Caco-2 (cell line): ENCODE results near the gene DOCK2. TPM values are rescaled to one million over a fixed set of nuclear protein-coding genes. Genes with fewer than 3 reads are reported as not detected.

Experiments
- BruUV-seq: library from RNA; stranded (reverse); fragments of 400-500 nt; replicated peaks from 2 replicates; lab custom pipeline; 2021; lab: Mats Ljungman, UMichigan
- CTCF ChIA-PET: fragments of 300-600 bp; sonication (Branson Sonifier 250); formaldehyde crosslinking; loops from one replicate; lab custom pipeline; 2022; ENCODE audit warnings: antibody characterized with exemption; lab: Charles Lee
- POLR2A ChIA-PET: fragments of 300-600 bp; sonication (Branson Sonifier 250); formaldehyde crosslinking; loops from one replicate; lab custom pipeline; 2022; ENCODE audit warnings: antibody characterized with exemption; lab: Charles Lee
- DNase-seq, 2 experiments: peaks; one replicate each; pipeline versions ENCODE4 v3.0.0 to v3.0.0-alpha.2; 2020 to 2022
- H3K27me3 ChIP-seq: replicated peaks from 2 replicates; pipeline ENCODE4 v1.6.0; 2011; ENCODE audit warnings: low read length; ENCODE audit not compliant: control insufficient read depth, insufficient read depth
- H3K36me3 ChIP-seq: 2 replicates; pipeline ENCODE4 v1.5.1; 2011; ENCODE audit warnings: low read length; ENCODE audit not compliant: control insufficient read depth, insufficient read depth
- H3K4me1 ChIP-seq: fragments of 250-450 bp; sonication (Bioruptor Pico); 2 replicates; pipeline ENCODE4 v1.5.1; 2020; ENCODE audit warnings: mild to moderate bottlenecking
- H3K4me3 ChIP-seq: 2 replicates; pipeline ENCODE4 v1.5.1; 2011; ENCODE audit warnings: low read depth, mild to moderate bottlenecking, control low read depth, low read length
- H3K9me3 ChIP-seq: fragments of 250-450 bp; sonication (Bioruptor Pico); 2 replicates; pipeline ENCODE4 v1.5.1; 2020; ENCODE audit warnings: mild to moderate bottlenecking, moderate library complexity
- H3K27ac Mint-ChIP-seq: one replicate; pipeline ENCODE4 v1.8.0; 2022; ENCODE audit warnings: mixed read lengths; ENCODE audit not compliant: unreplicated experiment
- H3K27me3 Mint-ChIP-seq: one replicate; pipeline ENCODE4 v1.8.0; 2022; ENCODE audit warnings: mixed read lengths; ENCODE audit not compliant: insufficient read depth, unreplicated experiment
- H3K36me3 Mint-ChIP-seq: one replicate; pipeline ENCODE4 v1.8.0; 2022; ENCODE audit warnings: mild to moderate bottlenecking, mixed read lengths; ENCODE audit not compliant: insufficient read depth, unreplicated experiment
- H3K4me1 Mint-ChIP-seq: one replicate; pipeline ENCODE4 v1.8.0; 2022; ENCODE audit warnings: low read depth, mixed read lengths; ENCODE audit not compliant: unreplicated experiment
- H3K4me3 Mint-ChIP-seq: one replicate; pipeline ENCODE4 v1.8.0; 2022; ENCODE audit warnings: mild to moderate bottlenecking, moderate library complexity, mixed read lengths; ENCODE audit not compliant: unreplicated experiment
- H3K9me3 Mint-ChIP-seq: one replicate; pipeline ENCODE4 v1.8.0; 2022; ENCODE audit warnings: mixed read lengths; ENCODE audit not compliant: unreplicated experiment
- intact Hi-C: fragments of 100-400 bp; cut with micrococcal nuclease; formaldehyde crosslinking; loops from one replicate; pipeline ENCODE4 v1.10.0; 2022; ENCODE audit not compliant: unreplicated experiment
- total RNA-seq: library from RNA; stranded (reverse); gene quantifications from 2 replicates; pipeline ENCODE4 v1.2.3, GENCODE V29; 2022
- TF ChIP-seq, protein P1 (sequence below), 2 experiments: fragments of 200-600 bp in 1 of 2; IDR thresholded peaks; 1 replicate in 1 of 2; 2 replicates in 1 of 2; pipeline versions ENCODE4 v1.5.1 to v1.8.0; 2011 to 2022; ENCODE audit warnings: antibody characterized with exemption in 1 of 2, control low read depth in 1 of 2, inconsistent platforms in 1 of 2, low read depth in 1 of 2, low read length in 1 of 2, mild to moderate bottlenecking in 1 of 2, moderate library complexity in 1 of 2; ENCODE audit not compliant: insufficient read depth in 1 of 2, severe bottlenecking in 1 of 2, unreplicated experiment in 1 of 2

The DOCK2 gene
- total RNA-seq, 1 experiment from 2014 or later: 0.09 TPM

- peaks cover 7% of the 10 kb centered on the region for H3K4me1 Mint-ChIP-seq
- intact Hi-C loops: no loop called here
- H3K36me3 ChIP-seq: no peaks in the 10 kb centered on the region
- POLR2A ChIA-PET: no interaction called here
- no peaks in the 10 kb centered on the region for H3K27me3 ChIP-seq
- DNase-seq: no peak
- no TSS peak for BruUV-seq
- peaks cover 8% of the 10 kb centered on the region for H3K9me3 ChIP-seq
- H3K4me3 ChIP-seq: no peak overlapping the region
- peaks cover 5% of the 10 kb centered on the region for H3K27me3 Mint-ChIP-seq
- no peak overlapping the region for H3K4me3 Mint-ChIP-seq
- peaks cover 15% of the 10 kb centered on the region for H3K9me3 Mint-ChIP-seq
- no peak overlapping the region for H3K27ac Mint-ChIP-seq
- CTCF ChIA-PET: no interaction called here
- TF ChIP-seq, protein P1, sequence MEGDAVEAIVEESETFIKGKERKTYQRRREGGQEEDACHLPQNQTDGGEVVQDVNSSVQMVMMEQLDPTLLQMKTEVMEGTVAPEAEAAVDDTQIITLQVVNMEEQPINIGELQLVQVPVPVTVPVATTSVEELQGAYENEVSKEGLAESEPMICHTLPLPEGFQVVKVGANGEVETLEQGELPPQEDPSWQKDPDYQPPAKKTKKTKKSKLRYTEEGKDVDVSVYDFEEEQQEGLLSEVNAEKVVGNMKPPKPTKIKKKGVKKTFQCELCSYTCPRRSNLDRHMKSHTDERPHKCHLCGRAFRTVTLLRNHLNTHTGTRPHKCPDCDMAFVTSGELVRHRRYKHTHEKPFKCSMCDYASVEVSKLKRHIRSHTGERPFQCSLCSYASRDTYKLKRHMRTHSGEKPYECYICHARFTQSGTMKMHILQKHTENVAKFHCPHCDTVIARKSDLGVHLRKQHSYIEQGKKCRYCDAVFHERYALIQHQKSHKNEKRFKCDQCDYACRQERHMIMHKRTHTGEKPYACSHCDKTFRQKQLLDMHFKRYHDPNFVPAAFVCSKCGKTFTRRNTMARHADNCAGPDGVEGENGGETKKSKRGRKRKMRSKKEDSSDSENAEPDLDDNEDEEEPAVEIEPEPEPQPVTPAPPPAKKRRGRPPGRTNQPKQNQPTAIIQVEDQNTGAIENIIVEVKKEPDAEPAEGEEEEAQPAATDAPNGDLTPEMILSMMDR (IDR thresholded peaks at IDR 0.05; ENCODE audit: insufficient read depth in 1 of 2, low read depth in 1 of 2, low read length in 1 of 2, severe bottlenecking in 1 of 2, unreplicated experiment in 1 of 2): no peak
- H3K36me3 Mint-ChIP-seq: no peaks in the 10 kb centered on the region
- peaks cover 8% of the 10 kb centered on the region for H3K4me1 ChIP-seq
Observed at GRCh38 chr5:169634606-169635005, 2.5 kb upstream of the DOCK2 start.

- ChIA-PET CTCF (no interaction called here), POLR2A (no interaction called here)
- Histone ChIP-seq H3K4me1 (no peaks in the 10 kb centered on the region), H3K27me3 (no peaks in the 10 kb centered on the region), H3K9me3 (peaks cover 13% of the 10 kb centered on the region), H3K36me3 (no peaks in the 10 kb centered on the region), H3K4me3 (no peak overlapping the region)
- Mint-ChIP-seq H3K27ac (no peak overlapping the region), H3K27me3 (peaks cover 5% of the 10 kb centered on the region), H3K9me3 (peaks cover 15% of the 10 kb centered on the region), H3K4me1 (peaks cover under 1% of the 10 kb centered on the region), H3K36me3 (no peaks in the 10 kb centered on the region), H3K4me3 (no peak overlapping the region)
- no peak for DNase-seq
- TF ChIP-seq, protein P1 (IDR thresholded peaks at IDR 0.05; ENCODE audit: insufficient read depth in 1 of 2, low read depth in 1 of 2, low read length in 1 of 2, severe bottlenecking in 1 of 2, unreplicated experiment in 1 of 2): no peak
- BruUV-seq: no TSS peak
- intact Hi-C loops: no loop called here
Observed at GRCh38 chr5:169635936-169636335, 1.1 kb upstream of the DOCK2 start.

- Mint-ChIP-seq H3K27ac (no peak overlapping the region), H3K9me3 (peaks cover 15% of the 10 kb centered on the region), H3K4me3 (no peak overlapping the region), H3K36me3 (no peaks in the 10 kb centered on the region), H3K4me1 (peaks cover 7% of the 10 kb centered on the region), H3K27me3 (peaks cover 5% of the 10 kb centered on the region)
- DNase-seq: no peak
- TF ChIP-seq, protein P1 (IDR thresholded peaks at IDR 0.05; ENCODE audit: insufficient read depth in 1 of 2, low read depth in 1 of 2, low read length in 1 of 2, severe bottlenecking in 1 of 2, unreplicated experiment in 1 of 2): no peak
- ChIA-PET CTCF (no interaction called here), POLR2A (no interaction called here)
- intact Hi-C loops: no loop called here
- BruUV-seq: no TSS peak
- Histone ChIP-seq H3K4me1 (0 out of 2 replicates have a peak, but pooled peaks cover 2% of the 10 kb centered on the region), H3K36me3 (no peaks in the 10 kb centered on the region), H3K27me3 (no peaks in the 10 kb centered on the region), H3K9me3 (peaks cover 13% of the 10 kb centered on the region), H3K4me3 (no peak overlapping the region)
Observed at GRCh38 chr5:169636477-169637084, 494 bp upstream of the DOCK2 start.
